NCI-H446 (cell line): ENCODE measurements around the gene ARMC3.
"Not testable (repeated sequence)": the region's sequence is repeated elsewhere in the genome, so short reads cannot be mapped to it uniquely, and the experiment has no call there.

Experiments
- DNase-seq, 2 experiments: peaks; one replicate each; lab custom pipeline; 2025; lab: John Stamatoyannopoulos, UW

Gene ARMC3

GRCh38 chr10:23051278-23051677, 123.4 kb downstream of the ARMC3 start:
- DNase-seq: no peak

GRCh38 chr10:23051855-23052331, 124.0 kb downstream of the ARMC3 start:
- no peak for DNase-seq

GRCh38 chr10:23053036-23053435, 125.2 kb downstream of the ARMC3 start:
- no peak for DNase-seq

- no peak for DNase-seq
These were observed 127.8 kb downstream of the ARMC3 start for GRCh38 chr10:23055424-23056185.

GRCh38 chr10:23056186-23056579, 128.3 kb downstream of the ARMC3 start:
- DNase-seq: no peak

GRCh38 chr10:23058366-23058765, 130.5 kb downstream of the ARMC3 start:
- DNase-seq: no peak

- DNase-seq: no peak
These were observed 133.1 kb downstream of the ARMC3 start for GRCh38 chr10:23060918-23061317.

- DNase-seq: peak; percentile 6 to 49
These were observed 135.5 kb downstream of the ARMC3 start for GRCh38 chr10:23063045-23063972.

GRCh38 chr10:23063973-23064812, 136.3 kb downstream of the ARMC3 start:
- no peak for DNase-seq

- DNase-seq: not testable (repeated sequence)
These were observed 136.9 kb downstream of the ARMC3 start for GRCh38 chr10:23064813-23065114.

GRCh38 chr10:23065181-23065948, 137.5 kb downstream of the ARMC3 start:
- peak; percentile 83 to 87 for DNase-seq

- DNase-seq: no peak
These were observed 139.5 kb downstream of the ARMC3 start for GRCh38 chr10:23067337-23067736.

- peak; percentile 41 to 87 for DNase-seq
These were observed 140.3 kb downstream of the ARMC3 start for GRCh38 chr10:23067939-23068775.

GRCh38 chr10:23069019-23069815, 141.4 kb downstream of the ARMC3 start:
- DNase-seq: no peak

- DNase-seq: not testable (repeated sequence)
These were observed 142.4 kb downstream of the ARMC3 start for GRCh38 chr10:23070092-23070912.

- no peak for DNase-seq
These were observed 143.0 kb downstream of the ARMC3 start for GRCh38 chr10:23070913-23071218.

GRCh38 chr10:23072593-23072992, 144.7 kb downstream of the ARMC3 start:
- not testable (repeated sequence) for DNase-seq

- DNase-seq: no peak
These were observed 145.7 kb downstream of the ARMC3 start for GRCh38 chr10:23073527-23073926.

GRCh38 chr10:23075672-23076071, 147.8 kb downstream of the ARMC3 start:
- no peak for DNase-seq
